AG20443 (cell line): ENCODE measurements around the gene RPP40.
"Not testable (repeated sequence)": the region's sequence is repeated elsewhere in the genome, so short reads cannot be mapped to it uniquely, and the experiment has no call there.

Experiments used
- DNase-seq: peaks from one replicate; pipeline ENCODE4 v3.0.0; 2012; ENCODE audit warnings: low spot score, mixed read lengths

RPP40 gene

GRCh38 chr6:5003604-5004372 is at the start of gene RPP40:
TSS of gene RPP40 (minus strand) at chr6:5004037. CDS start at chr6:5004002, 35 bp downstream.
- peak; percentile 97 for DNase-seq

- no peak for DNase-seq
These were observed 49.2 kb upstream of the RPP40 start for GRCh38 chr6:5053038-5053437.

GRCh38 chr6:5051394-5051793 is 47.6 kb upstream of the RPP40 start:
- no peak for DNase-seq

GRCh38 chr6:5050009-5050408 is 46.2 kb upstream of the RPP40 start:
- DNase-seq = no peak

- no peak for DNase-seq
These were observed 42.6 kb upstream of the RPP40 start for GRCh38 chr6:5046430-5046829.

GRCh38 chr6:5045416-5045815 is 41.6 kb upstream of the RPP40 start:
- no peak for DNase-seq

GRCh38 chr6:5044866-5045265 is 41.0 kb upstream of the RPP40 start:
- no peak for DNase-seq

- DNase-seq = no peak
These were observed 38.6 kb upstream of the RPP40 start for GRCh38 chr6:5042436-5042835.

GRCh38 chr6:5041955-5042354 is 38.1 kb upstream of the RPP40 start:
- DNase-seq = no peak

- DNase-seq = peak; percentile 77
These were observed 32.4 kb upstream of the RPP40 start for GRCh38 chr6:5036269-5036668.

- no peak for DNase-seq
These were observed 30.9 kb upstream of the RPP40 start for GRCh38 chr6:5034736-5035135.

GRCh38 chr6:5034328-5034727 is 30.5 kb upstream of the RPP40 start:
- DNase-seq = no peak

GRCh38 chr6:5033214-5033904 is 29.5 kb upstream of the RPP40 start:
- DNase-seq = not testable (repeated sequence)

GRCh38 chr6:5032706-5033105 is 28.9 kb upstream of the RPP40 start:
- DNase-seq = peak; percentile 78

GRCh38 chr6:5031150-5031549 is 27.3 kb upstream of the RPP40 start:
- no peak for DNase-seq

- DNase-seq = peak; percentile 88
These were observed 26.8 kb upstream of the RPP40 start for GRCh38 chr6:5030596-5031136.

GRCh38 chr6:5029609-5030008 is 25.8 kb upstream of the RPP40 start:
- no peak for DNase-seq

- DNase-seq = no peak
These were observed 25.1 kb upstream of the RPP40 start for GRCh38 chr6:5028921-5029320.

GRCh38 chr6:5028301-5028700 is 24.5 kb upstream of the RPP40 start:
- no peak for DNase-seq

- peak; percentile 82 for DNase-seq
These were observed 22.3 kb upstream of the RPP40 start for GRCh38 chr6:5025911-5026819.

- no peak for DNase-seq
These were observed 20.1 kb upstream of the RPP40 start for GRCh38 chr6:5023923-5024322.

GRCh38 chr6:5020142-5020541 is 16.3 kb upstream of the RPP40 start:
- no peak for DNase-seq
